Nephron progenitor cell (in vitro differentiated cells): Measurements from ENCODE around the gene ANAPC16.
"Not testable (repeated sequence)": the region's sequence is repeated elsewhere in the genome, so short reads cannot be mapped to it uniquely, and the experiment has no call there.

Source experiments
- DNase-seq: peaks from one replicate; pipeline ENCODE4 v3.0.0; 2021
- H3K27ac Mint-ChIP-seq: 2 replicates; pipeline ENCODE4 v1.8.0; 2021; ENCODE audit warnings: mild to moderate bottlenecking, moderate library complexity, mixed read lengths
- H3K27me3 Mint-ChIP-seq: 2 replicates; pipeline ENCODE4 v1.8.0; 2021; ENCODE audit warnings: mild to moderate bottlenecking, low read depth, mixed read lengths; ENCODE audit not compliant: poor library complexity
- H3K36me3 Mint-ChIP-seq: 2 replicates; pipeline ENCODE4 v1.8.0; 2021; ENCODE audit warnings: low read depth, mixed read lengths
- H3K4me1 Mint-ChIP-seq: 2 replicates; pipeline ENCODE4 v1.8.0; 2021; ENCODE audit warnings: mixed read lengths
- H3K4me3 Mint-ChIP-seq: 2 replicates; pipeline ENCODE4 v1.8.0; 2021; ENCODE audit warnings: mild to moderate bottlenecking, moderate library complexity, mixed read lengths
- H3K9me3 Mint-ChIP-seq: 2 replicates; pipeline ENCODE4 v1.8.0; 2021; ENCODE audit warnings: mild to moderate bottlenecking, moderate library complexity, mixed read lengths
- TF ChIP-seq, protein P1 (sequence below): fragments of 200-600 bp; sonication (generic); IDR thresholded peaks from 2 replicates; pipeline ENCODE4 v1.5.0; 2021; ENCODE audit warnings: antibody characterized with exemption

ANAPC16 gene

DNA sequence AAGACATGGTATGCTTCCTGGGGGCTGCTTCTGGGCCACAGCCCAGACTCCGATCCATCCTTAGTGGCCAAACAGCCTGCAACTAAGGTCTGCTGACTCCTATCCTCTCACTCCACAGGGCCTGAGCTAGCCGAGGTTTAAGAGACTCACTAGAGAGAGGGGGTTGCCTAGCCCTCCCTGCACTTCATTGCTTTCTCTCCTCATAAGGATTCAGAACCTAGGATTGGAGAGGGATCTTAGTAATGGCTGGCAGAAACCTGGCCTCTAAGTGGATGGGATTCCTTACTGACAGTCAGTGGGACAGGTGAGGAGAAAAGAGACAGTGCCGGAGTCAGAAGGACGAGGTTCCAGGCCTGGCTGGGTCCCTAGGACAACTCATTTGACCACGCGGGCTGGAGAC lies 49.7 kb downstream of the ANAPC16 start:
- no peaks in the 10 kb centered on the region for H3K9me3 Mint-ChIP-seq
- no peaks in the 10 kb centered on the region for H3K27me3 Mint-ChIP-seq
- H3K4me3 Mint-ChIP-seq = no peak overlapping the region
- TF ChIP-seq, protein P1, sequence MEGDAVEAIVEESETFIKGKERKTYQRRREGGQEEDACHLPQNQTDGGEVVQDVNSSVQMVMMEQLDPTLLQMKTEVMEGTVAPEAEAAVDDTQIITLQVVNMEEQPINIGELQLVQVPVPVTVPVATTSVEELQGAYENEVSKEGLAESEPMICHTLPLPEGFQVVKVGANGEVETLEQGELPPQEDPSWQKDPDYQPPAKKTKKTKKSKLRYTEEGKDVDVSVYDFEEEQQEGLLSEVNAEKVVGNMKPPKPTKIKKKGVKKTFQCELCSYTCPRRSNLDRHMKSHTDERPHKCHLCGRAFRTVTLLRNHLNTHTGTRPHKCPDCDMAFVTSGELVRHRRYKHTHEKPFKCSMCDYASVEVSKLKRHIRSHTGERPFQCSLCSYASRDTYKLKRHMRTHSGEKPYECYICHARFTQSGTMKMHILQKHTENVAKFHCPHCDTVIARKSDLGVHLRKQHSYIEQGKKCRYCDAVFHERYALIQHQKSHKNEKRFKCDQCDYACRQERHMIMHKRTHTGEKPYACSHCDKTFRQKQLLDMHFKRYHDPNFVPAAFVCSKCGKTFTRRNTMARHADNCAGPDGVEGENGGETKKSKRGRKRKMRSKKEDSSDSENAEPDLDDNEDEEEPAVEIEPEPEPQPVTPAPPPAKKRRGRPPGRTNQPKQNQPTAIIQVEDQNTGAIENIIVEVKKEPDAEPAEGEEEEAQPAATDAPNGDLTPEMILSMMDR = no peak
- no peaks in the 10 kb centered on the region for H3K36me3 Mint-ChIP-seq
- H3K27ac Mint-ChIP-seq = peak overlapping the region; percentile 66
- DNase-seq = no peak
- H3K4me1 Mint-ChIP-seq = peaks cover 52% of the 10 kb centered on the region

DNA sequence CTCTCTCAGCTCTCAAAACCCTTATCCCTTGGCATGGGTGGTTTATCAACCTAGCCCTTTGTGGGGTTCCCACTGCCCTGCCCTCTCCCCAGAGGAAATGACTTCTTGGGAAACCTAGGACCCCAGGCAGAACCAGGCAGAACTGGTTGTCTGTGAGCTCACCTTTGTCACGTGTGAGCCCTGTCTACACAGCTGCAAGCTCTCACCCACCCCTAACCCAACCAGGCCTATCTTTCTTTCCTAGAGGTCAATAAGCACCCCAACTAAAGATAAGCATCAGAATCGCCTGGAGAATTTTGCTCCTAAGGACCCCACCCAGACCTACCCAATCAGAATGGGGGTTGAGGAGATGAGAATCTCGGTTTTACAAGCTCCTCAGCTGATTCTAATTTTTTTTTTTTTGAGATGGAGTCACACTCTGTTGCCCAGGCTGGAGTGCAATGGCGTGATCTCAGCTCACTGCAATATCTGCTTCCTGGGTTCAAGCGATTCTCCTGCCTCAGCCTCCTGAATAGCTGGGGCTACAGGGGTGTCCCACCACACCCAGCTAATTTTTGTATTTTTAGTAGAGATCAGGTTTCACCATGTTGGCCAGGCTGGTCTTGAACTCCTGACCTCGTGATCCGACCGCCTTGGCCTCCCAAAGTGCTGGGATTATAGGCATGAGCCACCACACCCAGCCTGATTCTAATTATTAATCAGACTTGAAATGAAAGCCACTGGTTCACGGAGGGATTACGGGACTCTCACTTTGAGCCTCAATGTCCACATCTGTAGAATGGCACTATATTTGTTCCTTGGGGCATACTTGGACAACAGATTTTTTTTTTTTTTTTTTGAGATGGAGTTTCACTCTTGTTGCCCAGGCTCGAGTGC lies 50.4 kb downstream of the ANAPC16 start:
- no peak overlapping the region for H3K27ac Mint-ChIP-seq
- H3K4me1 Mint-ChIP-seq = peaks cover 56% of the 10 kb centered on the region
- TF ChIP-seq, protein P1 = no peak
- DNase-seq = no peak
- no peaks in the 10 kb centered on the region for H3K36me3 Mint-ChIP-seq
- no peaks in the 10 kb centered on the region for H3K27me3 Mint-ChIP-seq
- no peaks in the 10 kb centered on the region for H3K9me3 Mint-ChIP-seq
- no peak overlapping the region for H3K4me3 Mint-ChIP-seq

DNA sequence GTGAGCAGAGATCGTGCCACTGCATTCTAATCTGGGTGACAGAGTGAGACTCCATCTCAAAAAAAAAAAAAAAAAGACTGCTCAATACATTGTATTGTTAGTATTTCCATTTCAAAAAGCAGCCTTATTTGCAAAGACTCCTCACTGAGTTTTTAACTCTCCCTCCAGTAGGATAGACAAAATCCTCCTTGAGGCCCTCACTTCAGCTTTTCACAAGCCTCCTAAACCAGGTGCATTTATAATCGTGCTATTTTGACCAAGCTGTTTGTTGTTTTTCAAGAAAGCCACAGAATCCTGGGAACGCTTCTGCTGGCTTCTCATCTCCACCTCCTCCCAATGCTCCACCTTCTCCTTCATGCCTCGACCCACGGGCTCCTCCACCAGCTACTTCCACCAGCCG lies 51.6 kb downstream of the ANAPC16 start:
- no peak overlapping the region for H3K27ac Mint-ChIP-seq
- H3K4me3 Mint-ChIP-seq = peak overlapping the region; percentile 30
- peaks cover 59% of the 10 kb centered on the region for H3K4me1 Mint-ChIP-seq
- H3K9me3 Mint-ChIP-seq = no peaks in the 10 kb centered on the region
- no peaks in the 10 kb centered on the region for H3K27me3 Mint-ChIP-seq
- TF ChIP-seq, protein P1 = no peak
- no peaks in the 10 kb centered on the region for H3K36me3 Mint-ChIP-seq
- no peak for DNase-seq

DNA sequence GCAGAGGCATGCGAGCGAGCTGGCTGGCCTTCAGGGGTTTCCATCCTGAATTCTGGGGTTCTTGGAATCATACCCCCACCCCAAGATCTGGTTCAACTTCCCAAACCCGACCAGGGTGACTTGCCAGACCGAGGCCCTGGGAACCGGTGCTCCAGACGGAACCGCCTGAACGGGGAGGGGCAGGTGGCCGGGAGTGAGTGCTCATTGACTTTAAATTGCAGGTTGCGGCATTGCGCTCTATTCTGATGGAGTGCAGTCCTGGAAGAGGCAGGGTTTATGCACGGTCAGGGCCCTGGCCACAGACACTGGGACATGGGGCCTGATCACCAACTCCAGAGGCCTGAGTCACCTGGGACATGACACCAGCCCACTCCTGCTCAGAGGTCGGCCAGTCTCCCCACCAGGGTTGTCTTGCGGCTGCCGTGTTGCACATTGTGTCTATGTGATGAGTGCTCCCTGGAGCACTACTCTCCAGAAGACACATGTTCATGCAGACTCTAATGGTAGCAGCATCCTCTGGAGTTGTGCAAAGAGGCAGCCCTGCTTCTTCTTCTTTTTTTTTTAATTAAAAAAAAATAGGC lies 52.1 kb downstream of the ANAPC16 start:
- H3K4me3 Mint-ChIP-seq = no peak overlapping the region
- H3K36me3 Mint-ChIP-seq = no peaks in the 10 kb centered on the region
- no peak overlapping the region for H3K27ac Mint-ChIP-seq
- TF ChIP-seq, protein P1 = no peak
- peaks cover 64% of the 10 kb centered on the region for H3K4me1 Mint-ChIP-seq
- H3K27me3 Mint-ChIP-seq = no peaks in the 10 kb centered on the region
- no peaks in the 10 kb centered on the region for H3K9me3 Mint-ChIP-seq
- no peak for DNase-seq

DNA sequence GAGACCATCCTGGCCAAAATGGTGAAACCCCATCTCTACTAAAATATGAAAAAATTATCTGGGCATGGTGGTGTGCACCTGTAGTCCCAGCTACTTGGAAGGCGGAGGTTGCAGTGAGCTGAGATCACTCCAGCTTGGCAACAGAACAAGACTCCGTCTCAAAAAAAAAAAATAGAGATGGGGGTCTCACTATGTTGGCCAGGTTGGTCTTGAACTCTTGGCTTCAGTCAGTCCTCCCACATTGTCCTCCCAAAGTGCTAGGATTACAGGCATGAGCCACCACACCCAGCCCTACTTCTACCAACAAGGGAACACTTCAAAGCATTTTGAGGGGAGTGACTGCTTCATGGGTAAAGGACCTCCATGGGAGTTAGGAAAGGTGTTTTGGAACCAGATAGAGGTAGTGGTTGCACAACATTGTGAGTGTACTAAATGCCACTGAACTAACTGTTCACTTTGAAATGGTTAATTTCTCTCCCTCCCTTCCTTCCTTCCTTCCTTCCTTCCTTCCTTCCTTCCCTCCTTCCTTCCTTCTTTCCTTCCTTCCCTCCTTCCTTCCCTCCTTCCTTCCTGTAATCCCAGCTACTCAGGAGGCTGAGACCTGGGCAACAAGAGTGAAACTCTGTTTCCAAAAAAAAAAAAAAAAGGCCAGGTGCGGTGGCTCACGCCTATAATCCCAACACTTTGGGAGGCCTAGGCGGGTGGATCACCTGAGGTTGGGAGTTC lies 52.8 kb downstream of the ANAPC16 start:
- H3K27ac Mint-ChIP-seq, DNase-seq, H3K4me3 Mint-ChIP-seq, H3K9me3 Mint-ChIP-seq, H3K36me3 Mint-ChIP-seq, H3K27me3 Mint-ChIP-seq: not testable (repeated sequence)
- peaks cover 62% of the 10 kb centered on the region for H3K4me1 Mint-ChIP-seq

DNA sequence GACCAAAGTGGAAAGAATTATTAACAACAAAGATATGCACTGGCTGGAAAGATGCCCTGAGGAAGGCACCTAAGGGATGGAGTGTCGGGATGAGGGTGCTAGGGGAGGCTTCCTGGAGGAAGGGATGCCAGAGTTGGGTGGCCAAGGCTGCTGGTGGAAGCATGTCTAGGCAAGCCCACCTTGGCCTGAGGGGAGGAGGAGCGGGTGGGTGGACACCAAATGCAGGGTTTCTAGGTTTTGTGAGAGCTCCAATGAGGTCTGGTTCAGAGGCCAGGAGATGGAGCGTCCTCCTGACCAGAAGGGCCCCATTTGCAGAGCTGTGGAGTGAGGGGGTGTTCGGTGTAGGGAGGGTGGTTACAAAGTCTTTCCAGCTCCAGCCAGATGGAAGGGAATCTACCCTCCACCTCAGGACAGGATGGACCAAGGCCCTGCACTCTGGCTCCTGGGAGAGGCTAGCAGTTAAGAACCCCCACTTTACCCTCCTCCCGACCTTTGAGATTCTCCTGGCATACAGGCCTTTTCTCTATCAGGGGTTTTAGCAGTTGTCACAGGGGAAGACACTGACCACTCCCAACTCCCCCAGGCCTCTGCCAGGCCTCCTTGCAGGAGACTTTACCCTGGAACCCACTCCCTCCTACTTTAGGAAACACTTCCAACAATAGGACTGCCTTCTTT lies 54.9 kb downstream of the ANAPC16 start:
- peak overlapping the region; percentile 16 for H3K4me3 Mint-ChIP-seq
- DNase-seq = no peak
- TF ChIP-seq, protein P1 = no peak
- peak overlapping the region; percentile 61 for H3K27ac Mint-ChIP-seq
- H3K36me3 Mint-ChIP-seq = peaks cover 12% of the 10 kb centered on the region
- H3K4me1 Mint-ChIP-seq = peaks cover 50% of the 10 kb centered on the region
- no peaks in the 10 kb centered on the region for H3K27me3 Mint-ChIP-seq
- no peaks in the 10 kb centered on the region for H3K9me3 Mint-ChIP-seq
